PFSK-1 (cell line): ENCODE data around the gene PTCRA.

Experiments used
- FOXP2 ChIP-seq: optimal IDR thresholded peaks from 2 replicates; pipeline ENCODE3; 2011; ENCODE audit warnings: borderline replicate concordance, control low read depth, inconsistent platforms; ENCODE audit not compliant: insufficient read depth; ENCODE audit errors: extremely low read length, extremely low read depth
- POLR2AphosphoS5 ChIP-seq: IDR thresholded peaks from 2 replicates; pipeline ENCODE4 v1.6.1; 2012; ENCODE audit warnings: low read depth, mild to moderate bottlenecking, control low read depth, low read length, moderate library complexity
- SIN3A ChIP-seq: IDR thresholded peaks from 2 replicates; pipeline ENCODE4 v1.6.1; 2012; ENCODE audit warnings: mild to moderate bottlenecking, low read length, moderate library complexity, borderline replicate concordance; ENCODE audit not compliant: insufficient read depth
- TAF1 ChIP-seq: IDR thresholded peaks from 2 replicates; pipeline ENCODE4 v1.6.1; 2012; ENCODE audit warnings: low read length, control low read depth, borderline replicate concordance; ENCODE audit not compliant: insufficient read depth
- TF ChIP-seq, protein P1 (sequence below), 2 experiments: IDR thresholded peaks; 2 replicates each; pipeline versions ENCODE4 v1.6.1 to v1.8.0; 2011 to 2012; ENCODE audit warnings: low read depth in 2 of 2, low read length in 2 of 2, control low read depth in 1 of 2, inconsistent platforms in 1 of 2, mild to moderate bottlenecking in 1 of 2, moderate library complexity in 1 of 2; ENCODE audit not compliant: insufficient read depth in 1 of 2

DNA sequence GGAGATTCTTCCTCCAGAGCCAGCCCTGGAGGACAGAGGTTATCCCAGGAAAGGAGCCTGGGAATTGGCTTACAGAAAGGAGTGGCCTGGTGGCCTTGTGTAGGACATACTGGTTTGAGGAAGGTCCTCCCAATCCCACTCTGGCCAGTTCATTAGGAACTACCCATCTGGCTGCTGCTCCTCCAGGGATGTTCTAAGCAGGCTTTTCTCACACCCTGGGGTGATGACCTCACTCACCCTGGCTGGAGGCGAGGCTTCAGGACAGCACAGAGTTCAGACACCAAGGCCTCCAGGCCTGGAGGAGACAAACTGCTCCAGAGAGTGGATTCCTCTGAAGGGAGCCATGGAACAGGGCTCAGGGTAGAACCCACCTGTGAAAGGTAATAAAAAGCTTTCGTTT lies 53.6 kb downstream of the PTCRA start:
- TF ChIP-seq TAF1 (no peak), POLR2AphosphoS5 (no peak), SIN3A (no peak), FOXP2 (no peak)
- TF ChIP-seq, protein P1, sequence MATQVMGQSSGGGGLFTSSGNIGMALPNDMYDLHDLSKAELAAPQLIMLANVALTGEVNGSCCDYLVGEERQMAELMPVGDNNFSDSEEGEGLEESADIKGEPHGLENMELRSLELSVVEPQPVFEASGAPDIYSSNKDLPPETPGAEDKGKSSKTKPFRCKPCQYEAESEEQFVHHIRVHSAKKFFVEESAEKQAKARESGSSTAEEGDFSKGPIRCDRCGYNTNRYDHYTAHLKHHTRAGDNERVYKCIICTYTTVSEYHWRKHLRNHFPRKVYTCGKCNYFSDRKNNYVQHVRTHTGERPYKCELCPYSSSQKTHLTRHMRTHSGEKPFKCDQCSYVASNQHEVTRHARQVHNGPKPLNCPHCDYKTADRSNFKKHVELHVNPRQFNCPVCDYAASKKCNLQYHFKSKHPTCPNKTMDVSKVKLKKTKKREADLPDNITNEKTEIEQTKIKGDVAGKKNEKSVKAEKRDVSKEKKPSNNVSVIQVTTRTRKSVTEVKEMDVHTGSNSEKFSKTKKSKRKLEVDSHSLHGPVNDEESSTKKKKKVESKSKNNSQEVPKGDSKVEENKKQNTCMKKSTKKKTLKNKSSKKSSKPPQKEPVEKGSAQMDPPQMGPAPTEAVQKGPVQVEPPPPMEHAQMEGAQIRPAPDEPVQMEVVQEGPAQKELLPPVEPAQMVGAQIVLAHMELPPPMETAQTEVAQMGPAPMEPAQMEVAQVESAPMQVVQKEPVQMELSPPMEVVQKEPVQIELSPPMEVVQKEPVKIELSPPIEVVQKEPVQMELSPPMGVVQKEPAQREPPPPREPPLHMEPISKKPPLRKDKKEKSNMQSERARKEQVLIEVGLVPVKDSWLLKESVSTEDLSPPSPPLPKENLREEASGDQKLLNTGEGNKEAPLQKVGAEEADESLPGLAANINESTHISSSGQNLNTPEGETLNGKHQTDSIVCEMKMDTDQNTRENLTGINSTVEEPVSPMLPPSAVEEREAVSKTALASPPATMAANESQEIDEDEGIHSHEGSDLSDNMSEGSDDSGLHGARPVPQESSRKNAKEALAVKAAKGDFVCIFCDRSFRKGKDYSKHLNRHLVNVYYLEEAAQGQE (IDR thresholded peaks at IDR 0.05; ENCODE audit: insufficient read depth in 1 of 2, low read depth in 2 of 2, low read length in 2 of 2), result no peak
